Stimulated activated CD8-positive, alpha-beta memory T cell treated with anti-CD3 and anti-CD28 coated beads, Interleukin-4, amount 100 ng/mL, for 1 hour (primary cell): ENCODE results near the gene MTIF2.
"Not testable (repeated sequence)": the region's sequence is repeated elsewhere in the genome, so short reads cannot be mapped to it uniquely, and the experiment has no call there.

ENCODE experiments used
- DNase-seq, 2 donors: peaks; one replicate each; pipeline ENCODE4 v3.0.0-alpha.2; 2020; ENCODE audit warnings: low read depth in 2 of 2, low spot score in 1 of 2

The MTIF2 gene

GRCh38 chr2:55196526-55196925, 72.5 kb downstream of the MTIF2 start:
- DNase-seq, result no peak

- DNase-seq, result not testable (repeated sequence)
Measured at GRCh38 chr2:55191888-55192287, 77.1 kb downstream of the MTIF2 start.

- DNase-seq, result not testable (repeated sequence)
Measured at GRCh38 chr2:55186837-55187236, 82.2 kb downstream of the MTIF2 start.
